Measurements from ENCODE around the gene RAB5IF. TPM values are rescaled to one million over a fixed set of nuclear protein-coding genes. Genes with fewer than 3 reads are reported as not detected.

The RAB5IF gene
- total and polyA plus RNA-seq, 3 donors from 2014 or later, result 75.7 to 93.1 (median 81.3) TPM

GRCh38 chr20:36593347-36593929 is 12.1 kb upstream of the RAB5IF start:
- Histone ChIP-seq H3K27ac (no peak overlapping the region), H3K9me3 (no peaks in the 10 kb centered on the region), H3K4me1 (peaks cover 15% of the 10 kb centered on the region), H3K36me3 (ENCODE audit: low read depth, missing control alignments) (no peaks in the 10 kb centered on the region), H3K4me3 (no peak overlapping the region), H3K27me3 (no peaks in the 10 kb centered on the region)
- intact Hi-C loops (cut with DNase I; ENCODE audit: low total_unique reads), result no loop called here
- 86 to 93% methylated on average over 5 of the region's 5 CpGs for WGBS, 2 donors
- DNase-seq, result no peak
- TF ChIP-seq, protein P1, sequence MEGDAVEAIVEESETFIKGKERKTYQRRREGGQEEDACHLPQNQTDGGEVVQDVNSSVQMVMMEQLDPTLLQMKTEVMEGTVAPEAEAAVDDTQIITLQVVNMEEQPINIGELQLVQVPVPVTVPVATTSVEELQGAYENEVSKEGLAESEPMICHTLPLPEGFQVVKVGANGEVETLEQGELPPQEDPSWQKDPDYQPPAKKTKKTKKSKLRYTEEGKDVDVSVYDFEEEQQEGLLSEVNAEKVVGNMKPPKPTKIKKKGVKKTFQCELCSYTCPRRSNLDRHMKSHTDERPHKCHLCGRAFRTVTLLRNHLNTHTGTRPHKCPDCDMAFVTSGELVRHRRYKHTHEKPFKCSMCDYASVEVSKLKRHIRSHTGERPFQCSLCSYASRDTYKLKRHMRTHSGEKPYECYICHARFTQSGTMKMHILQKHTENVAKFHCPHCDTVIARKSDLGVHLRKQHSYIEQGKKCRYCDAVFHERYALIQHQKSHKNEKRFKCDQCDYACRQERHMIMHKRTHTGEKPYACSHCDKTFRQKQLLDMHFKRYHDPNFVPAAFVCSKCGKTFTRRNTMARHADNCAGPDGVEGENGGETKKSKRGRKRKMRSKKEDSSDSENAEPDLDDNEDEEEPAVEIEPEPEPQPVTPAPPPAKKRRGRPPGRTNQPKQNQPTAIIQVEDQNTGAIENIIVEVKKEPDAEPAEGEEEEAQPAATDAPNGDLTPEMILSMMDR (IDR thresholded peaks at IDR 0.05), result no peak
- TF ChIP-seq POLR2A (IDR thresholded peaks at IDR 0.05), result no peak

- DNase-seq, result no peak
- Histone ChIP-seq H3K27ac (peak overlapping the region in 1 of 2 donors; percentile 2), H3K36me3 (ENCODE audit: low read depth, missing control alignments) (no peaks in the 10 kb centered on the region), H3K4me1 (peaks cover 13% of the 10 kb centered on the region), H3K9me3 (no peaks in the 10 kb centered on the region), H3K4me3 (no peak overlapping the region), H3K27me3 (no peaks in the 10 kb centered on the region)
- no peak for TF ChIP-seq POLR2A (IDR thresholded peaks at IDR 0.05)
- TF ChIP-seq, protein P1 (IDR thresholded peaks at IDR 0.05), result no peak
- 38 to 46% methylated on average over 5 of the region's 5 CpGs for WGBS, 2 donors
- intact Hi-C loops (cut with DNase I; ENCODE audit: low total_unique reads), result loop anchor here (10.0 kb wide), 1 partner anchor 55 kb away; the partner anchor contains the start of gene MYL9
Observed at GRCh38 chr20:36599912-36600345, 5.7 kb upstream of the RAB5IF start.

DNA sequence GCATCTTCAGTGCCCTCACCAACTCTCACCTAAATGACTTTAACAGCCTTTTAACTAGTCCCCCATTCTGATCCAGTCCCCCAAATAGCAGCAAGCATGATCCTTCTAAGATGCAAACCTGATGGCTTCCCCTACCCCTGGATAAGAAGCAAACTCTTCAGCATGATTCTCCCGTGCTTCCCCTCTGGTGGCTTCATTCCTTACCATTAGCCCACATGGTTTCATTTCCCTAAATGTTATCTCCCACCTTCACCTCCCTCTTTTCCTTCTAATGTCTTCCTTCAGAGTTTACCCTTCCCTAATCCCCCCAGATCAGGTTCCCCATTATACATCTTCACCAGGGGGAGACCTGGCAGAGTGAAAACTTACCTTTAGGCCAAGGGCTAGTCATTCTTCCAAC is 4.0 kb upstream of the RAB5IF start:
- Histone ChIP-seq H3K4me1 (peaks cover 18% of the 10 kb centered on the region), H3K27me3 (no peaks in the 10 kb centered on the region), H3K27ac (no peak overlapping the region), H3K36me3 (ENCODE audit: low read depth, missing control alignments) (no peaks in the 10 kb centered on the region), H3K9me3 (no peaks in the 10 kb centered on the region), H3K4me3 (no peak overlapping the region)
- intact Hi-C loops (cut with DNase I; ENCODE audit: low total_unique reads), result loop anchor here (10.0 kb wide), 1 partner anchor 57 kb away; the partner anchor contains the start of gene MYL9
- DNase-seq, result no peak
- WGBS, 2 donors, result 71 to 72% methylated on average over 1 of the region's 1 CpG
- no peak for TF ChIP-seq POLR2A (IDR thresholded peaks at IDR 0.05)

GRCh38 chr20:36604952-36605398 is 604 bp upstream of the RAB5IF start:
- no peak for TF ChIP-seq POLR2A (IDR thresholded peaks at IDR 0.05)
- TF ChIP-seq, protein P1 (IDR thresholded peaks at IDR 0.05), result no peak
- peaks cover 14% of the 10 kb centered on the region for H3K4me1 ChIP-seq
- H3K27ac ChIP-seq, result peak overlapping the region; percentile 23 to 81
- H3K27me3 ChIP-seq, result no peaks in the 10 kb centered on the region
- DNase-seq, result peak; percentile 37
- H3K4me3 ChIP-seq, result peak overlapping the region; percentile 87 to 98
- no peaks in the 10 kb centered on the region for H3K36me3 ChIP-seq (ENCODE audit: low read depth, missing control alignments)
- intact Hi-C loops (cut with DNase I; ENCODE audit: low total_unique reads), result loop anchor here (5.0 to 10.0 kb wide), 2 partner anchors 33 to 60 kb away; partner anchors contain the start of genes MYL9 and TGIF2
- 34 to 36% methylated on average over 11 to 15 of the region's 15 CpGs for WGBS, 2 donors
- H3K9me3 ChIP-seq, result no peaks in the 10 kb centered on the region

DNA sequence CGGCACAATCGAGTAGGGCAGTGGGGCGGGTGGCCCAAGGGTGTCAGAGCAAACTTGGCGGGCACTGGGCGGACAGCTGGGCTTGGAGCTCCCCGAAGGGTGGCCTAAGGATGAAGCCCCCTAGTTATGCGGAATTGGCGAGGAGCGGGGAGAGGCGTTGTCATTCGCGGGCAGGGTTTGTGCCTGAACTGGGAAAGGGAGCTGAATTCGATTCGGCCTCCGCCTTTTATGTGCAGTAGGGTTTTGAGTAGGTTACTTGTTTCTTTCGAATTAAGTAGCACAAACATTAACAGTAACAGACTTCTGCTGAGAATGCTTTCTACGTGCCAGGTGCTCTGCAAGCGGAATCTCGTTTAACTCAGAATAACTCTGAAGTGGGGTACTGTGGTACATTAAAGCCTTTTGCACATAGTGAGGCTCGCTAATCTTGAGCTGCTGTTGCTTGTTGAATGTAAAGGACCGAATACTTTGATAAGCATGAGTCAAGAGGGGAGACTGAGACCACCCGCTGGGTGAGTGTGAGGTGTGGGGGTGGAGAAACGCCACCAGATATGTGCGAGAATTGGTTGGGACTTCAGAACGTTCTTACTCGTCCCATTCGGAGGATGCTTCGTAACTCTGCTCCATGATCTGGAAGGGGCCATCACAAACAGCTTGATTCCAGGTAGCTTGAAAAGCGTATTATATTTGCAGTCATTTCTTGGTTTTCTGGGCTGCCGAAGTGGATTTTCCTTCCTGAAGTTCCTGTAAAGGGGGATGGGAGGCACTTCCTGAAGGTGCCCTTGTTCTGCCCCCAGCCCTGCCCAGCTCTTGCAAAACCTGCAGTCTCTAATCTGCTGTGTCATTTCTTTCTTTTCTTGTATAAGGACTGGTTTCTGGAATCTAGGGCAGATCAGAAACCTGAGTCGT is 833 bp downstream of the RAB5IF start:
- TF ChIP-seq POLR2A (IDR thresholded peaks at IDR 0.05), result no peak
- TF ChIP-seq, protein P1 (IDR thresholded peaks at IDR 0.05), result no peak
- whole genome bisulfite sequencing, 2 donors, result 1 to 3% methylated on average over 31 of the region's 31 CpGs

More for the DNA sequence above, 833 bp downstream of the RAB5IF start:
- intact Hi-C loops (cut with DNase I; ENCODE audit: low total_unique reads), result loop anchor here (5.0 to 10.0 kb wide), 2 partner anchors 34 to 62 kb away; partner anchors contain the start of genes MYL9 and TGIF2
- Histone ChIP-seq H3K4me1 (peaks cover 10% of the 10 kb centered on the region), H3K27me3 (no peaks in the 10 kb centered on the region), H3K36me3 (ENCODE audit: low read depth, missing control alignments) (no peaks in the 10 kb centered on the region), H3K9me3 (no peaks in the 10 kb centered on the region), H3K27ac (peak overlapping the region; percentile 35 to 87), H3K4me3 (peak overlapping the region; percentile 87 to 98)
- DNase-seq, result no peak

Data from testis (tissue), 3 donors.